WI38 (cell line): ENCODE data around the gene CHD3.

Experiments used
- H3K4me3 ChIP-seq: 2 replicates; pipeline ENCODE4 v1.5.1; 2011; ENCODE audit warnings: low read depth, mild to moderate bottlenecking, control low read depth, low read length
- TF ChIP-seq, protein P1 (sequence below): IDR thresholded peaks from 2 replicates; pipeline ENCODE4 v1.5.1; 2012; ENCODE audit warnings: low read depth, mild to moderate bottlenecking, control low read depth, low read length

The CHD3 gene

GRCh38 chr17:7851438-7852261 lies 36.9 kb upstream of the CHD3 start:
- TF ChIP-seq, protein P1, sequence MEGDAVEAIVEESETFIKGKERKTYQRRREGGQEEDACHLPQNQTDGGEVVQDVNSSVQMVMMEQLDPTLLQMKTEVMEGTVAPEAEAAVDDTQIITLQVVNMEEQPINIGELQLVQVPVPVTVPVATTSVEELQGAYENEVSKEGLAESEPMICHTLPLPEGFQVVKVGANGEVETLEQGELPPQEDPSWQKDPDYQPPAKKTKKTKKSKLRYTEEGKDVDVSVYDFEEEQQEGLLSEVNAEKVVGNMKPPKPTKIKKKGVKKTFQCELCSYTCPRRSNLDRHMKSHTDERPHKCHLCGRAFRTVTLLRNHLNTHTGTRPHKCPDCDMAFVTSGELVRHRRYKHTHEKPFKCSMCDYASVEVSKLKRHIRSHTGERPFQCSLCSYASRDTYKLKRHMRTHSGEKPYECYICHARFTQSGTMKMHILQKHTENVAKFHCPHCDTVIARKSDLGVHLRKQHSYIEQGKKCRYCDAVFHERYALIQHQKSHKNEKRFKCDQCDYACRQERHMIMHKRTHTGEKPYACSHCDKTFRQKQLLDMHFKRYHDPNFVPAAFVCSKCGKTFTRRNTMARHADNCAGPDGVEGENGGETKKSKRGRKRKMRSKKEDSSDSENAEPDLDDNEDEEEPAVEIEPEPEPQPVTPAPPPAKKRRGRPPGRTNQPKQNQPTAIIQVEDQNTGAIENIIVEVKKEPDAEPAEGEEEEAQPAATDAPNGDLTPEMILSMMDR = peak; percentile 90
- H3K4me3 ChIP-seq = no peak overlapping the region

DNA sequence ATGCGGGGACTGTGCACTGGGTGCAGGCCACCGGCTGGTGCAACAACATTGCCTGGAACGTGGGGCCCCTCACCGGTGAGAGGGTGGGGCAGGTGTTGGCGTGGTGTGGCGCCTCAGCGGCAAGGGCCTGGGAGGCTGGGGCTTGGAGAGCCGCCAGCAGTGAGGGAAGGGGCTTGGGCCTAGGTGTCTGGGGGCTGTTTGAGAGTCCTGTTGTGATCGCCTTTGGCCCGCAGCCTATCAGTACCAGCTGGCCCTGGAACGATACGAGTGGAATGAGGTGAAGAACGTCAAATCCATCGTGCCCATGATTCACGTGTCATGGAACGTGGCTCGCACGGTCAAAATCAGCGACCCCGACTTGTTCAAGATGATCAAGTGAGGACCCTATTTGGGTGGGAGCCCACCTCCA lies 36.3 kb upstream of the CHD3 start:
- TF ChIP-seq, protein P1 = no peak
- H3K4me3 ChIP-seq = no peak overlapping the region

DNA sequence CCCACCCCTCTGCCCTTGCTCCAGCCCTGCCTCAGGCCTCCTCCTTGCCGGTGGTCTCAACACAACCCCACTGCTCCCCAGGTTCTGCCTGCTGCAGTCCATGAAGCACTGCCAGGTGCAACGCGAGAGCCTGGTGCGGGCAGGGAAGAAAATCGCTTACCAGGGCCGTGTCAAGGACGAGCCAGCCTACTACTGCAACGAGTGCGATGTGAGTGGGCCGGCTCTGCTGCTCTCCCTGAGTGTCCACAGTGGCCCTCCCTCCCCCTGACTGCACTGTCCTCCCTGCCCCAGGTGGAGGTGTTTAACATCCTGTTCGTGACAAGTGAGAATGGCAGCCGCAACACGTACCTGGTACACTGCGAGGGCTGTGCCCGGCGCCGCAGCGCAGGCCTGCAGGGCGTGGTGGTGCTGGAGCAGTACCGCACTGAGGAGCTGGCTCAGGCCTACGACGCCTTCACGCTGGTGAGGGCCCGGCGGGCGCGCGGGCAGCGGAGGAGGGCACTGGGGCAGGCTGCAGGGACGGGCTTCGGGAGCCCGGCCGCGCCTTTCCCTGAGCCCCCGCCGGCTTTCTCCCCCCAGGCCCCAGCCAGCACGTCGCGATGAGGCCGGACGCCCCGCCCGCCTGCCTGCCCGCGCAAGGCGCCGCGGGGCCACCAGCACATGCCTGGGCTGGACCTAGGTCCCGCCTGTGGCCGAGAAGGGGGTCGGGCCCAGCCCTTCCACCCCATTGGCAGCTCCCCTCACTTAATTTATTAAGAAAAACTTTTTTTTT lies 35.5 kb upstream of the CHD3 start:
- TF ChIP-seq, protein P1 = no peak
- H3K4me3 ChIP-seq = no peak overlapping the region

GRCh38 chr17:7853691-7854038 lies 34.9 kb upstream of the CHD3 start:
- H3K4me3 ChIP-seq = no peak overlapping the region
- TF ChIP-seq, protein P1 = no peak

- no peak overlapping the region for H3K4me3 ChIP-seq
- TF ChIP-seq, protein P1 = no peak
These were observed 34.4 kb upstream of the CHD3 start for GRCh38 chr17:7854078-7854777.

DNA sequence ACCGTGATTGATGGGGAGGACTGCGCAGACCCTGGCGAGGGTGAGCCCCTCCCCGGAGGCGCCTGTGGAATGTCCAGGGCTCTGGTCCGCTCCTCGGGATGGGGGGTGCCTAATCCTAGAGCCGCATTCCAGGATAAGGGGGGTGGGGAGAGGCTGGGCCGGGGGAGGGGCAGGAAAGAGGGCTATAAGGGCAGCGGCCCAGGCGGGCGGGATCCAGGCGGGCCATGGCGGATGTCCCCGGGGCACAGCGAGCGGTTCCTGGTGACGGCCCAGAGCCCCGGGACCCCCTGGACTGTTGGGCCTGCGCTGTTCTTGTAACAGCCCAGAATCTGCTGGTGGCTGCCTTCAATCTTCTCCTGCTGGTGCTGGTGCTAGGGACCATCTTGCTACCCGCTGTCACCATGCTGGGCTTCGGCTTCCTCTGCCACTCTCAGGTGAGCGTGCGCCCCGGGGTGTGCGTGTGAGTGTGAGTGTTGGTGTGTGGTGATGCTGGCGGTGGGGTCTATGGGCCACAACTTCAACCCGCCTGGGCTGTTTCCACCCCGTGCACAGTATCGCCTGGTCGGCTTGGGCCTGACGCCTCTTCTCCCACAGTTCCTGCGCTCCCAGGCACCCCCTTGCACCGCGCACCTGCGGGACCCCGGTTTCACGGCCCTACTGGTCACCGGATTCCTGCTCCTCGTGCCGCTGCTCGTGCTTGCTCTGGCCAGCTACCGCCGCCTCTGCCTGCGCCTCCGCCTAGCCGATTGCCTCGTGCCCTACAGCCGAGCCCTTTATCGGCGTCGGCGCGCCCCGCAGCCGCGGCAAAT lies 33.5 kb upstream of the CHD3 start, which contains the start of gene TMEM88:
TMEM88 (plus strand) TSS at position 216 of the 809 bp plus-strand sequence; CDS start at position 225, 9 bp downstream.
- H3K4me3 ChIP-seq = peak within 1 kb of the TSS; percentile 80; the same call in 1 of the 2 replicates
- TF ChIP-seq, protein P1 = no peak
